SK-N-SH treated with all-trans-retinoic acid at 6 μM for 48 hours (cell line): ENCODE data around the gene CFH.

Source experiments
- ATAC-seq: fragments of 200-7000 bp; cut with Tn5 transposase; 3 replicates; pipeline ENCODE4 v1.9.1; 2020; ENCODE audit warnings: mild to moderate bottlenecking, moderate library complexity
- ARNTL ChIP-seq: fragments of 450-650 bp; formaldehyde crosslinking; IDR thresholded peaks from 2 replicates; pipeline ENCODE4 v1.5.0; 2020; ENCODE audit warnings: low read depth, mild to moderate bottlenecking, moderate library complexity, borderline replicate concordance
- CREB5 ChIP-seq: fragments of 250-450 bp; sonication (Bioruptor Pico); IDR thresholded peaks from 2 replicates; pipeline ENCODE4 v1.5.1; 2020; ENCODE audit warnings: low read depth, mild to moderate bottlenecking, moderate library complexity
- CSDC2 ChIP-seq: fragments of 250-450 bp; sonication (Bioruptor Pico); IDR thresholded peaks from 2 replicates; pipeline ENCODE4 v1.5.0; 2020; ENCODE audit warnings: mild to moderate bottlenecking, moderate library complexity
- ESRRG ChIP-seq: fragments of 250-450 bp; sonication (Bioruptor Pico); IDR thresholded peaks from 2 replicates; pipeline ENCODE4 v1.6.1; 2021; ENCODE audit warnings: mild to moderate bottlenecking
- ISL1 ChIP-seq: fragments of 250-450 bp; sonication (Bioruptor Pico); IDR thresholded peaks from 2 replicates; pipeline ENCODE4 v2.1.2; 2022; ENCODE audit warnings: mild to moderate bottlenecking, moderate library complexity
- OSR1 ChIP-seq: fragments of 250-450 bp; sonication (Bioruptor Pico); IDR thresholded peaks from 2 replicates; pipeline ENCODE4 v1.8.0; 2022; ENCODE audit warnings: moderate library complexity, mild to moderate bottlenecking, inconsistent platforms
- PPARA ChIP-seq: fragments of 250-450 bp; sonication (Bioruptor Pico); IDR thresholded peaks from 2 replicates; pipeline ENCODE4 v1.5.0; 2020; ENCODE audit warnings: mild to moderate bottlenecking, borderline replicate concordance
- RARB ChIP-seq: fragments of 250-450 bp; sonication (Bioruptor Pico); IDR thresholded peaks from 2 replicates; pipeline ENCODE4 v1.8.0; 2021; ENCODE audit warnings: mild to moderate bottlenecking, moderate library complexity
- SNAI2 ChIP-seq: fragments of 250-450 bp; sonication (Bioruptor Pico); IDR thresholded peaks from 2 replicates; pipeline ENCODE4 v1.5.0; 2020; ENCODE audit warnings: mild to moderate bottlenecking, moderate library complexity
- TCF4 ChIP-seq: fragments of 250-450 bp; sonication (Bioruptor Pico); IDR thresholded peaks from 2 replicates; pipeline ENCODE4 v1.8.0; 2021; ENCODE audit warnings: mild to moderate bottlenecking, moderate library complexity, borderline replicate concordance
- TOX ChIP-seq: fragments of 250-450 bp; sonication (Bioruptor Pico); IDR thresholded peaks from 2 replicates; pipeline ENCODE4 v1.8.0; 2021; ENCODE audit warnings: mild to moderate bottlenecking, moderate library complexity, borderline replicate concordance
- ZC3H10 ChIP-seq: fragments of 250-450 bp; sonication (Bioruptor Pico); IDR thresholded peaks from 2 replicates; pipeline ENCODE4 v1.5.1; 2021; ENCODE audit warnings: mild to moderate bottlenecking, moderate library complexity
- ZFP3 ChIP-seq: fragments of 250-450 bp; sonication (Bioruptor Pico); IDR thresholded peaks from 2 replicates; pipeline ENCODE4 v1.5.0; 2020; ENCODE audit warnings: mild to moderate bottlenecking, moderate library complexity
- ZFP30 ChIP-seq: fragments of 450-650 bp; formaldehyde crosslinking; IDR thresholded peaks from 2 replicates; pipeline ENCODE4 v1.5.0; 2022; ENCODE audit warnings: mild to moderate bottlenecking, moderate library complexity
- ZNF565 ChIP-seq: fragments of 450-650 bp; formaldehyde crosslinking; conservative IDR thresholded peaks from 2 replicates; pipeline ENCODE4 v1.5.0; 2020; ENCODE audit warnings: low read depth, mild to moderate bottlenecking, moderate library complexity
- ZNF70 ChIP-seq: fragments of 450-650 bp; formaldehyde crosslinking; IDR thresholded peaks from 2 replicates; pipeline ENCODE4 v1.5.0; 2020; ENCODE audit warnings: mild to moderate bottlenecking, moderate library complexity
- ZNF8 ChIP-seq: fragments of 450-650 bp; formaldehyde crosslinking; IDR thresholded peaks from 2 replicates; pipeline ENCODE4 v1.5.0; 2020; ENCODE audit warnings: mild to moderate bottlenecking, moderate library complexity
- TF ChIP-seq, protein P1 (sequence below): fragments of 250-450 bp; sonication (Bioruptor Pico); IDR thresholded peaks from 2 replicates; pipeline ENCODE4 v1.8.0; 2020; ENCODE audit warnings: mild to moderate bottlenecking, moderate library complexity, borderline replicate concordance
- TF ChIP-seq, protein P2 (sequence below): fragments of 250-450 bp; sonication (Bioruptor Pico); IDR thresholded peaks from 2 replicates; pipeline ENCODE4 v1.5.0; 2020; ENCODE audit warnings: mild to moderate bottlenecking, moderate library complexity
- TF ChIP-seq, protein P3 (sequence below): fragments of 250-450 bp; sonication (Bioruptor Pico); IDR thresholded peaks from 2 replicates; pipeline ENCODE4 v1.5.1; 2021; ENCODE audit warnings: mild to moderate bottlenecking, moderate library complexity

The CFH gene

GRCh38 chr1:196608390-196609369, 43.2 kb upstream of the CFH start, which contains the start of gene KCNT2:
KCNT2 (minus strand) TSS chr1:196608440; CDS start chr1:196608309, 131 bp downstream.
- no peak for TF ChIP-seq OSR1 (CRISPR knock-in tag)
- TF ChIP-seq, protein P1, sequence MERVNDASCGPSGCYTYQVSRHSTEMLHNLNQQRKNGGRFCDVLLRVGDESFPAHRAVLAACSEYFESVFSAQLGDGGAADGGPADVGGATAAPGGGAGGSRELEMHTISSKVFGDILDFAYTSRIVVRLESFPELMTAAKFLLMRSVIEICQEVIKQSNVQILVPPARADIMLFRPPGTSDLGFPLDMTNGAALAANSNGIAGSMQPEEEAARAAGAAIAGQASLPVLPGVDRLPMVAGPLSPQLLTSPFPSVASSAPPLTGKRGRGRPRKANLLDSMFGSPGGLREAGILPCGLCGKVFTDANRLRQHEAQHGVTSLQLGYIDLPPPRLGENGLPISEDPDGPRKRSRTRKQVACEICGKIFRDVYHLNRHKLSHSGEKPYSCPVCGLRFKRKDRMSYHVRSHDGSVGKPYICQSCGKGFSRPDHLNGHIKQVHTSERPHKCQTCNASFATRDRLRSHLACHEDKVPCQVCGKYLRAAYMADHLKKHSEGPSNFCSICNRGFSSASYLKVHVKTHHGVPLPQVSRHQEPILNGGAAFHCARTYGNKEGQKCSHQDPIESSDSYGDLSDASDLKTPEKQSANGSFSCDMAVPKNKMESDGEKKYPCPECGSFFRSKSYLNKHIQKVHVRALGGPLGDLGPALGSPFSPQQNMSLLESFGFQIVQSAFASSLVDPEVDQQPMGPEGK (CRISPR knock-in tag), result 0 out of 2 replicates have a peak, but pooled peaks have one; percentile 57
- peak; percentile 91 for ATAC-seq

DNA sequence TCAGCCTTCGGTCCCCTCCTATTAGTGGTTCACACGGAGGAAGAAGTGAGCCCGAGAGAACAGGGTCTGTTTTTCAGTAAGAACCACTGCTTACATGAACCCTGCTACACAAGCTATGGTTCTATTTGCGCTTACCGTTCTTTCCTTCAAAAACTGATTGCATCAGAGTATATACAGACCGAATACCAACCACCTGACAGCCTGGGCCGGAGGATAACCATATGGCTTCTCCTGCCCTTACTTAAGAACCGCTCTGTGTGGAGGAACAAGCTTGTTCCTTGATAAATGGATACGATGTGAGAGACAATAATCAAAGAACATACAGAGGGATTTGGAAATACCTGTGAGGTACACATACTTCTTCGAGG, 42.5 kb upstream of the CFH start:
- ATAC-seq, result peak; percentile 16; the same call in 2 of the 3 replicates
- TF ChIP-seq TCF4 (no peak), ZNF565 (no peak), TOX (no peak), SNAI2 (CRISPR knock-in tag) (no peak), RARB (CRISPR knock-in tag) (no peak), ZFP3 (CRISPR knock-in tag) (no peak), ZFP30 (CRISPR knock-in tag) (no peak), ESRRG (CRISPR knock-in tag) (no peak), CREB5 (CRISPR knock-in tag) (no peak), ZNF8 (CRISPR knock-in tag) (no peak)
- TF ChIP-seq, protein P2, sequence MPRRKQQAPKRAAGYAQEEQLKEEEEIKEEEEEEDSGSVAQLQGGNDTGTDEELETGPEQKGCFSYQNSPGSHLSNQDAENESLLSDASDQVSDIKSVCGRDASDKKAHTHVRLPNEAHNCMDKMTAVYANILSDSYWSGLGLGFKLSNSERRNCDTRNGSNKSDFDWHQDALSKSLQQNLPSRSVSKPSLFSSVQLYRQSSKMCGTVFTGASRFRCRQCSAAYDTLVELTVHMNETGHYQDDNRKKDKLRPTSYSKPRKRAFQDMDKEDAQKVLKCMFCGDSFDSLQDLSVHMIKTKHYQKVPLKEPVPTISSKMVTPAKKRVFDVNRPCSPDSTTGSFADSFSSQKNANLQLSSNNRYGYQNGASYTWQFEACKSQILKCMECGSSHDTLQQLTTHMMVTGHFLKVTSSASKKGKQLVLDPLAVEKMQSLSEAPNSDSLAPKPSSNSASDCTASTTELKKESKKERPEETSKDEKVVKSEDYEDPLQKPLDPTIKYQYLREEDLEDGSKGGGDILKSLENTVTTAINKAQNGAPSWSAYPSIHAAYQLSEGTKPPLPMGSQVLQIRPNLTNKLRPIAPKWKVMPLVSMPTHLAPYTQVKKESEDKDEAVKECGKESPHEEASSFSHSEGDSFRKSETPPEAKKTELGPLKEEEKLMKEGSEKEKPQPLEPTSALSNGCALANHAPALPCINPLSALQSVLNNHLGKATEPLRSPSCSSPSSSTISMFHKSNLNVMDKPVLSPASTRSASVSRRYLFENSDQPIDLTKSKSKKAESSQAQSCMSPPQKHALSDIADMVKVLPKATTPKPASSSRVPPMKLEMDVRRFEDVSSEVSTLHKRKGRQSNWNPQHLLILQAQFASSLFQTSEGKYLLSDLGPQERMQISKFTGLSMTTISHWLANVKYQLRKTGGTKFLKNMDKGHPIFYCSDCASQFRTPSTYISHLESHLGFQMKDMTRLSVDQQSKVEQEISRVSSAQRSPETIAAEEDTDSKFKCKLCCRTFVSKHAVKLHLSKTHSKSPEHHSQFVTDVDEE (CRISPR knock-in tag), result no peak
- TF ChIP-seq, all 23 proteins: peak for 0

GRCh38 chr1:196611873-196612272, 40.0 kb upstream of the CFH start:
- ATAC-seq, result no peak
- TF ChIP-seq ISL1 (CRISPR knock-in tag) (no peak), ZNF565 (no peak), ZC3H10 (CRISPR knock-in tag) (no peak), ARNTL (CRISPR knock-in tag) (no peak), CSDC2 (CRISPR knock-in tag) (no peak), ESRRG (CRISPR knock-in tag) (no peak), PPARA (CRISPR knock-in tag) (no peak), SNAI2 (CRISPR knock-in tag) (no peak), ZNF70 (CRISPR knock-in tag) (no peak)
- TF ChIP-seq, protein P1 (CRISPR knock-in tag), result no peak
- TF ChIP-seq, protein P3, sequence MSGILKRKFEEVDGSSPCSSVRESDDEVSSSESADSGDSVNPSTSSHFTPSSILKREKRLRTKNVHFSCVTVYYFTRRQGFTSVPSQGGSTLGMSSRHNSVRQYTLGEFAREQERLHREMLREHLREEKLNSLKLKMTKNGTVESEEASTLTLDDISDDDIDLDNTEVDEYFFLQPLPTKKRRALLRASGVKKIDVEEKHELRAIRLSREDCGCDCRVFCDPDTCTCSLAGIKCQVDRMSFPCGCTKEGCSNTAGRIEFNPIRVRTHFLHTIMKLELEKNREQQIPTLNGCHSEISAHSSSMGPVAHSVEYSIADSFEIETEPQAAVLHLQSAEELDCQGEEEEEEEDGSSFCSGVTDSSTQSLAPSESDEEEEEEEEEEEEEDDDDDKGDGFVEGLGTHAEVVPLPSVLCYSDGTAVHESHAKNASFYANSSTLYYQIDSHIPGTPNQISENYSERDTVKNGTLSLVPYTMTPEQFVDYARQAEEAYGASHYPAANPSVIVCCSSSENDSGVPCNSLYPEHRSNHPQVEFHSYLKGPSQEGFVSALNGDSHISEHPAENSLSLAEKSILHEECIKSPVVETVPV (CRISPR knock-in tag), result no peak
